Calu3 (cell line): Measurements from ENCODE around the gene TCF20. TPM values are rescaled to one million over a fixed set of nuclear protein-coding genes. Genes with fewer than 3 reads are reported as not detected.

Experiments used
- BruUV-seq: library from RNA; stranded (reverse); fragments of 400-500 nt; replicated peaks from 2 replicates; lab custom pipeline; 2021; lab: Mats Ljungman, UMichigan
- CTCF ChIA-PET: fragments of 300-600 bp; sonication (Branson Sonifier 250); formaldehyde crosslinking; loops from one replicate; lab custom pipeline; 2022; ENCODE audit warnings: antibody characterized with exemption; lab: Charles Lee
- DNase-seq: peaks from one replicate; pipeline ENCODE4 v3.0.0; 2022
- H3K27ac Mint-ChIP-seq: one replicate; pipeline ENCODE4 v1.8.0; 2022; ENCODE audit warnings: mixed read lengths; ENCODE audit not compliant: unreplicated experiment
- H3K27me3 Mint-ChIP-seq: one replicate; pipeline ENCODE4 v1.8.0; 2022; ENCODE audit warnings: mixed read lengths; ENCODE audit not compliant: unreplicated experiment
- H3K36me3 Mint-ChIP-seq: one replicate; pipeline ENCODE4 v1.8.0; 2022; ENCODE audit warnings: mild to moderate bottlenecking, moderate library complexity, mixed read lengths; ENCODE audit not compliant: insufficient read depth, unreplicated experiment
- H3K4me1 Mint-ChIP-seq: one replicate; pipeline ENCODE4 v1.8.0; 2022; ENCODE audit warnings: mild to moderate bottlenecking, low read depth, mixed read lengths; ENCODE audit not compliant: unreplicated experiment
- H3K4me3 Mint-ChIP-seq: one replicate; pipeline ENCODE4 v1.8.0; 2022; ENCODE audit warnings: mild to moderate bottlenecking, low read depth, moderate library complexity, mixed read lengths; ENCODE audit not compliant: unreplicated experiment
- H3K9me3 Mint-ChIP-seq: one replicate; pipeline ENCODE4 v1.8.0; 2022; ENCODE audit warnings: low read depth, mixed read lengths; ENCODE audit not compliant: unreplicated experiment
- CTCF ChIP-seq: fragments of 200-600 bp; IDR thresholded peaks from one replicate; pipeline ENCODE4 v1.8.0; 2022; ENCODE audit warnings: antibody characterized with exemption; ENCODE audit not compliant: unreplicated experiment
- intact Hi-C: fragments of 100-400 bp; cut with micrococcal nuclease; formaldehyde crosslinking; loops from one replicate; pipeline ENCODE4 v1.10.0; 2022; ENCODE audit not compliant: unreplicated experiment
- total RNA-seq: library from RNA; stranded (reverse); gene quantifications from 2 replicates; pipeline ENCODE4 v1.2.3, GENCODE V29; 2022

Gene TCF20
- total RNA-seq, 1 experiment from 2014 or later: 87.2 TPM

- Mint-ChIP-seq H3K4me3 (no peak overlapping the region), H3K9me3 (no peaks in the 10 kb centered on the region), H3K27me3 (no peaks in the 10 kb centered on the region), H3K4me1 (peaks cover 42% of the 10 kb centered on the region), H3K27ac (no peak overlapping the region), H3K36me3 (no peaks in the 10 kb centered on the region)
- CTCF ChIA-PET: no interaction called here
- TF ChIP-seq CTCF: no peak
- BruUV-seq: no TSS peak
- DNase-seq: no peak
- intact Hi-C loops: no loop called here
These were observed 9.2 kb downstream of the TCF20 start for GRCh38 chr22:42261296-42261695.

- H3K27ac Mint-ChIP-seq: no peak overlapping the region
- no peaks in the 10 kb centered on the region for H3K9me3 Mint-ChIP-seq
These were observed 12.3 kb downstream of the TCF20 start for GRCh38 chr22:42258126-42258525.

GRCh38 chr22:42257386-42257785 is 13.1 kb downstream of the TCF20 start:
- H3K4me1 Mint-ChIP-seq: peaks cover 33% of the 10 kb centered on the region

More at GRCh38 chr22:42258126-42258525, 12.3 kb downstream of the TCF20 start:
- Mint-ChIP-seq H3K27me3 (no peaks in the 10 kb centered on the region), H3K4me1 (peaks cover 33% of the 10 kb centered on the region), H3K4me3 (no peak overlapping the region), H3K36me3 (no peaks in the 10 kb centered on the region)
- CTCF ChIA-PET: interaction anchor here (1.3 kb wide), 1 partner anchor 13 kb away, joined by 4 read pairs; the partner anchor contains the start of gene TCF20
- TF ChIP-seq CTCF: no peak
- no peak for DNase-seq
- BruUV-seq: no TSS peak
- intact Hi-C loops: no loop called here

GRCh38 chr22:42256930-42257329 is 13.5 kb downstream of the TCF20 start:
- TF ChIP-seq CTCF: no peak
- intact Hi-C loops: no loop called here
- no peak overlapping the region for H3K27ac Mint-ChIP-seq
- H3K4me1 Mint-ChIP-seq: peaks cover 30% of the 10 kb centered on the region
- no peaks in the 10 kb centered on the region for H3K36me3 Mint-ChIP-seq
- CTCF ChIA-PET: interaction anchor here (1.3 kb wide), 1 partner anchor 14 kb away, joined by 4 read pairs; the partner anchor contains the start of gene TCF20
- H3K27me3 Mint-ChIP-seq: no peaks in the 10 kb centered on the region
- H3K4me3 Mint-ChIP-seq: no peak overlapping the region
- no peaks in the 10 kb centered on the region for H3K9me3 Mint-ChIP-seq
- no peak for DNase-seq
- BruUV-seq: no TSS peak

More at GRCh38 chr22:42257386-42257785, 13.1 kb downstream of the TCF20 start:
- Mint-ChIP-seq H3K9me3 (no peaks in the 10 kb centered on the region), H3K4me3 (no peak overlapping the region), H3K27ac (no peak overlapping the region), H3K36me3 (no peaks in the 10 kb centered on the region), H3K27me3 (no peaks in the 10 kb centered on the region)
- BruUV-seq: no TSS peak
- no peak for DNase-seq
- CTCF ChIA-PET: interaction anchor here (1.3 kb wide), 1 partner anchor 13 kb away, joined by 4 read pairs; the partner anchor contains the start of gene TCF20
- TF ChIP-seq CTCF: no peak
- intact Hi-C loops: no loop called here
